GM23338 (cell line): Measurements from ENCODE around the gene MIF. TPM values are rescaled to one million over a fixed set of nuclear protein-coding genes. Genes with fewer than 3 reads are reported as not detected.

Experiments
- ATAC-seq: fragments of 200-7000 bp; cut with Tn5 transposase; 3 replicates; pipeline ENCODE4 v1.9.1; 2020
- DNase-seq: peaks from one replicate; pipeline ENCODE4 v3.0.0-alpha.2; 2015; ENCODE audit warnings: low spot score
- H2AFZ ChIP-seq: fragments of 200-600 bp; sonication (generic); 2 replicates; pipeline ENCODE4 v1.8.0; 2016; ENCODE audit warnings: antibody characterized with exemption, mild to moderate bottlenecking, moderate library complexity
- H3F3A ChIP-seq: fragments of 200-600 bp; sonication (generic); replicated peaks from 2 replicates; pipeline ENCODE4 v1.8.0; 2017; ENCODE audit warnings: antibody characterized with exemption, mixed run types, low read depth
- H3K27ac ChIP-seq: fragments of 200-600 bp; sonication (generic); 2 replicates; pipeline ENCODE4 v1.6.1; 2016; ENCODE audit warnings: low read depth
- H3K27me3 ChIP-seq: fragments of 200-600 bp; sonication (generic); 2 replicates; pipeline ENCODE4 v1.8.0; 2016; ENCODE audit warnings: mild to moderate bottlenecking, mixed run types, moderate library complexity; ENCODE audit not compliant: insufficient read depth
- H3K36me3 ChIP-seq: fragments of 200-600 bp; sonication (generic); 2 replicates; pipeline ENCODE4 v1.8.0; 2016; ENCODE audit warnings: mild to moderate bottlenecking; ENCODE audit not compliant: insufficient read depth
- H3K4me1 ChIP-seq: fragments of 200-600 bp; sonication (generic); 2 replicates; pipeline ENCODE4 v1.8.0; 2016; ENCODE audit warnings: mild to moderate bottlenecking, moderate library complexity; ENCODE audit not compliant: insufficient read depth
- H3K4me2 ChIP-seq: fragments of 200-600 bp; sonication (generic); 2 replicates; pipeline ENCODE4 v1.7.1; 2017; ENCODE audit warnings: mixed run types
- H3K4me3 ChIP-seq: fragments of 200-600 bp; sonication (generic); 2 replicates; pipeline ENCODE4 v1.6.1; 2016; ENCODE audit warnings: mixed run types
- H3K79me2 ChIP-seq: fragments of 200-600 bp; sonication (generic); replicated peaks from 2 replicates; pipeline ENCODE4 v1.8.0; 2017; ENCODE audit warnings: mild to moderate bottlenecking; ENCODE audit not compliant: insufficient read depth
- H3K9me2 ChIP-seq: fragments of 200-600 bp; sonication (generic); 2 replicates; pipeline ENCODE4 v1.8.0; 2017; ENCODE audit not compliant: insufficient read depth
- H4K20me1 ChIP-seq: fragments of 200-600 bp; sonication (generic); replicated peaks from 2 replicates; pipeline ENCODE4 v1.8.0; 2017; ENCODE audit warnings: mild to moderate bottlenecking; ENCODE audit not compliant: insufficient read depth
- H3K27ac Mint-ChIP-seq: 2 replicates; pipeline ENCODE4 v1.8.0; 2020; ENCODE audit warnings: inconsistent platforms, mild to moderate bottlenecking, moderate library complexity, mixed read lengths
- H3K27me3 Mint-ChIP-seq: 3 replicates; pipeline ENCODE4 v1.8.0; 2022; ENCODE audit warnings: low read depth, mild to moderate bottlenecking, moderate library complexity, mixed read lengths, inconsistent platforms; ENCODE audit not compliant: insufficient read depth, poor library complexity
- H3K36me3 Mint-ChIP-seq: 3 replicates; pipeline ENCODE4 v1.8.0; 2021; ENCODE audit warnings: low read depth, mild to moderate bottlenecking, inconsistent platforms, moderate library complexity, mixed read lengths
- H3K4me1 Mint-ChIP-seq: 3 replicates; pipeline ENCODE4 v1.8.0; 2020; ENCODE audit warnings: mild to moderate bottlenecking, inconsistent platforms, mixed read lengths
- H3K4me3 Mint-ChIP-seq: 3 replicates; pipeline ENCODE4 v1.8.0; 2021; ENCODE audit warnings: moderate library complexity, mild to moderate bottlenecking, inconsistent platforms, mixed read lengths
- H3K9me3 Mint-ChIP-seq: 3 replicates; pipeline ENCODE4 v1.8.0; 2020; ENCODE audit warnings: moderate library complexity, mild to moderate bottlenecking, inconsistent platforms, mixed read lengths
- CREB1 ChIP-seq: fragments of 250-450 bp; sonication (Bioruptor Pico); IDR thresholded peaks from 2 replicates; pipeline ENCODE4 v1.5.0; 2020; ENCODE audit warnings: low read depth, mild to moderate bottlenecking, moderate library complexity
- EZH2 ChIP-seq: fragments of 200-600 bp; sonication (generic); IDR thresholded peaks from one replicate; pipeline ENCODE4 v1.8.0; 2017; ENCODE audit warnings: antibody characterized with exemption, mild to moderate bottlenecking, low read depth; ENCODE audit not compliant: unreplicated experiment
- JUNB ChIP-seq: IDR thresholded peaks from one replicate; pipeline ENCODE4 v1.6.1; 2016; ENCODE audit warnings: antibody characterized with exemption; ENCODE audit not compliant: unreplicated experiment
- ZNF331 ChIP-seq: fragments of 250-450 bp; sonication (Bioruptor Pico); IDR thresholded peaks from 2 replicates; pipeline ENCODE4 v1.5.0; 2020; ENCODE audit warnings: low read depth, mild to moderate bottlenecking, moderate library complexity
- polyA plus RNA-seq: library from polyadenylated mRNA; unstranded; fragments of >200 nt; fragmentation: Nextera tagmentation; extraction: Ambion mirVana; gene quantifications from 2 replicates; pipeline ENCODE4 v1.2.1, GENCODE V29; 2016
- total RNA-seq: library from RNA; depleted of rRNA; stranded (reverse); fragments of >200 nt; shearing (Covaris generic); gene quantifications from 2 replicates; pipeline ENCODE4 v1.2.3, GENCODE V29; 2014
- TF ChIP-seq, protein P1 (sequence below): fragments of 250-450 bp; sonication (Bioruptor Pico); IDR thresholded peaks from 2 replicates; pipeline ENCODE4 v1.5.0; 2020; ENCODE audit warnings: mild to moderate bottlenecking, moderate library complexity
- TF ChIP-seq, protein P2 (sequence below): IDR thresholded peaks from 2 replicates; pipeline ENCODE4 v1.6.1; 2016; ENCODE audit warnings: antibody characterized with exemption
- TF ChIP-seq, protein P3 (sequence below), 2 experiments: fragments of 200-600 bp in 1 of 2; sonication (generic) in 1 of 2; conservative IDR thresholded peaks; 2 replicates each; pipeline versions ENCODE4 v1.5.1 to v1.6.1; 2016 to 2017; ENCODE audit warnings: antibody characterized with exemption in 2 of 2, low read depth in 2 of 2, mild to moderate bottlenecking in 2 of 2, moderate library complexity in 1 of 2
- TF ChIP-seq, protein P4 (sequence below): IDR thresholded peaks from one replicate; pipeline ENCODE4 v1.6.1; 2018; ENCODE audit warnings: antibody characterized with exemption; ENCODE audit not compliant: unreplicated experiment

The MIF gene
- total and polyA plus RNA-seq, 2 experiments from 2014 or later, result 800 to 5,205 TPM

DNA sequence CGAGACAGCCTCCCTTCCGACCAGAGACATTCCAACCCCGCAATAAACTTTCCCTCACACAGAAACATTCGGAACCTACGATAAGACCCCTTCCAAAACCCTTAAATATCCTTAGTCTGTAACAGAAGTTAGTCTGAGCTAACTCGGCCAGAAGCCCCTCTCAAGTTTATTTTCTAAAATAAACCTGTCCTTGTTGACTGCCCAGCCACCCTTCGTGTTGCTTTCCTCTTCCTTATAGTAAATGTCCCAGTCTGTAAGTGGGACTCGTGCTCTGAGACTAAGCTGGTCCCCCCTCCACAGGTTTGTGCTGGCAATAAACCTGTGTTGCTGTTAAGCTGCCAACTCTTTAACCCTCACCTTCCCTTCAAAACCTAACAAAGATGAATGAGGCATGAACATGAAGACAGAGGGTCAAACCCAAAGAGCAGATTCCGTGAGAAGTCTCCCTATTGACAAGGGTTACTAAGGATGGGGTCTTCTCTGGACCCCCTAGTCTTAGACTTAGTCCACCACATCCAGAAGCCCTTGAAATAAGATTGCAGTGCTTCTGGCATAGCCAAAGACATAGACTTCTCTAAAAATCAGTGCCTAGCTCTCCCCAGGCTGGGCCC lies 18.2 kb downstream of the MIF start:
- H3K4me1 ChIP-seq, result peaks cover 28% of the 10 kb centered on the region
- H3K9me3 Mint-ChIP-seq, result peaks cover 23% of the 10 kb centered on the region
- H3K27ac ChIP-seq, result no peak overlapping the region
- H3K4me3 Mint-ChIP-seq, result no peak overlapping the region
- H3K4me3 ChIP-seq, result no peak overlapping the region
- peaks cover 32% of the 10 kb centered on the region for H3K4me1 Mint-ChIP-seq
- H2AFZ ChIP-seq, result no peak overlapping the region
- no peaks in the 10 kb centered on the region; the same call in 1 of the 2 replicates for H3K36me3 ChIP-seq
- peaks cover 12% of the 10 kb centered on the region; the same call in 1 of the 2 replicates for H3F3A ChIP-seq
- H3K27me3 ChIP-seq, result no peaks in the 10 kb centered on the region
- no peak overlapping the region for H3K4me2 ChIP-seq
- H3K9me2 ChIP-seq, result peaks cover 4% of the 10 kb centered on the region; the same call in 1 of the 2 replicates
- no peaks in the 10 kb centered on the region for H3K79me2 ChIP-seq
- ATAC-seq, result no peak
- H3K27me3 Mint-ChIP-seq, result peaks cover 10% of the 10 kb centered on the region
- H3K36me3 Mint-ChIP-seq, result peaks cover 7% of the 10 kb centered on the region; the same call in 2 of the 3 replicates
- no peak overlapping the region for H3K27ac Mint-ChIP-seq
- DNase-seq, result no peak
- TF ChIP-seq ZNF331 (CRISPR knock-in tag), result no peak
- TF ChIP-seq, protein P1, sequence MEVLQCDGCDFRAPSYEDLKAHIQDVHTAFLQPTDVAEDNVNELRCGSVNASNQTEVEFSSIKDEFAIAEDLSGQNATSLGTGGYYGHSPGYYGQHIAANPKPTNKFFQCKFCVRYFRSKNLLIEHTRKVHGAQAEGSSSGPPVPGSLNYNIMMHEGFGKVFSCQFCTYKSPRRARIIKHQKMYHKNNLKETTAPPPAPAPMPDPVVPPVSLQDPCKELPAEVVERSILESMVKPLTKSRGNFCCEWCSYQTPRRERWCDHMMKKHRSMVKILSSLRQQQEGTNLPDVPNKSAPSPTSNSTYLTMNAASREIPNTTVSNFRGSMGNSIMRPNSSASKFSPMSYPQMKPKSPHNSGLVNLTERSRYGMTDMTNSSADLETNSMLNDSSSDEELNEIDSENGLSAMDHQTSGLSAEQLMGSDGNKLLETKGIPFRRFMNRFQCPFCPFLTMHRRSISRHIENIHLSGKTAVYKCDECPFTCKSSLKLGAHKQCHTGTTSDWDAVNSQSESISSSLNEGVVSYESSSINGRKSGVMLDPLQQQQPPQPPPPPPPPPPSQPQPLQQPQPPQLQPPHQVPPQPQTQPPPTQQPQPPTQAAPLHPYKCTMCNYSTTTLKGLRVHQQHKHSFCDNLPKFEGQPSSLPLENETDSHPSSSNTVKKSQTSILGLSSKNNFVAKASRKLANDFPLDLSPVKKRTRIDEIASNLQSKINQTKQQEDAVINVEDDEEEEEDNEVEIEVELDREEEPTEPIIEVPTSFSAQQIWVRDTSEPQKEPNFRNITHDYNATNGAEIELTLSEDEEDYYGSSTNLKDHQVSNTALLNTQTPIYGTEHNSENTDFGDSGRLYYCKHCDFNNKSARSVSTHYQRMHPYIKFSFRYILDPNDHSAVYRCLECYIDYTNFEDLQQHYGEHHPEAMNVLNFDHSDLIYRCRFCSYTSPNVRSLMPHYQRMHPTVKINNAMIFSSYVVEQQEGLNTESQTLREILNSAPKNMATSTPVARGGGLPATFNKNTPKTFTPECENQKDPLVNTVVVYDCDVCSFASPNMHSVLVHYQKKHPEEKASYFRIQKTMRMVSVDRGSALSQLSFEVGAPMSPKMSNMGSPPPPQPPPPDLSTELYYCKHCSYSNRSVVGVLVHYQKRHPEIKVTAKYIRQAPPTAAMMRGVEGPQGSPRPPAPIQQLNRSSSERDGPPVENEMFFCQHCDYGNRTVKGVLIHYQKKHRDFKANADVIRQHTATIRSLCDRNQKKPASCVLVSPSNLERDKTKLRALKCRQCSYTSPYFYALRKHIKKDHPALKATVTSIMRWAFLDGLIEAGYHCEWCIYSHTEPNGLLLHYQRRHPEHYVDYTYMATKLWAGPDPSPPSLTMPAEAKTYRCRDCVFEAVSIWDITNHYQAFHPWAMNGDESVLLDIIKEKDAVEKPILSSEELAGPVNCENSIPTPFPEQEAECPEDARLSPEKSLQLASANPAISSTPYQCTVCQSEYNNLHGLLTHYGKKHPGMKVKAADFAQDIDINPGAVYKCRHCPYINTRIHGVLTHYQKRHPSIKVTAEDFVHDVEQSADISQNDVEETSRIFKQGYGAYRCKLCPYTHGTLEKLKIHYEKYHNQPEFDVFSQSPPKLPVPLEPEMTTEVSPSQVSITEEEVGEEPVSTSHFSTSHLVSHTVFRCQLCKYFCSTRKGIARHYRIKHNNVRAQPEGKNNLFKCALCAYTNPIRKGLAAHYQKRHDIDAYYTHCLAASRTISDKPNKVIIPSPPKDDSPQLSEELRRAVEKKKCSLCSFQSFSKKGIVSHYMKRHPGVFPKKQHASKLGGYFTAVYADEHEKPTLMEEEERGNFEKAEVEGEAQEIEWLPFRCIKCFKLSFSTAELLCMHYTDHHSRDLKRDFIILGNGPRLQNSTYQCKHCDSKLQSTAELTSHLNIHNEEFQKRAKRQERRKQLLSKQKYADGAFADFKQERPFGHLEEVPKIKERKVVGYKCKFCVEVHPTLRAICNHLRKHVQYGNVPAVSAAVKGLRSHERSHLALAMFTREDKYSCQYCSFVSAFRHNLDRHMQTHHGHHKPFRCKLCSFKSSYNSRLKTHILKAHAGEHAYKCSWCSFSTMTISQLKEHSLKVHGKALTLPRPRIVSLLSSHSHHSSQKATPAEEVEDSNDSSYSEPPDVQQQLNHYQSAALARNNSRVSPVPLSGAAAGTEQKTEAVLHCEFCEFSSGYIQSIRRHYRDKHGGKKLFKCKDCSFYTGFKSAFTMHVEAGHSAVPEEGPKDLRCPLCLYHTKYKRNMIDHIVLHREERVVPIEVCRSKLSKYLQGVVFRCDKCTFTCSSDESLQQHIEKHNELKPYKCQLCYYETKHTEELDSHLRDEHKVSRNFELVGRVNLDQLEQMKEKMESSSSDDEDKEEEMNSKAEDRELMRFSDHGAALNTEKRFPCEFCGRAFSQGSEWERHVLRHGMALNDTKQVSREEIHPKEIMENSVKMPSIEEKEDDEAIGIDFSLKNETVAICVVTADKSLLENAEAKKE, result no peak
- no peaks in the 10 kb centered on the region for H4K20me1 ChIP-seq

DNA sequence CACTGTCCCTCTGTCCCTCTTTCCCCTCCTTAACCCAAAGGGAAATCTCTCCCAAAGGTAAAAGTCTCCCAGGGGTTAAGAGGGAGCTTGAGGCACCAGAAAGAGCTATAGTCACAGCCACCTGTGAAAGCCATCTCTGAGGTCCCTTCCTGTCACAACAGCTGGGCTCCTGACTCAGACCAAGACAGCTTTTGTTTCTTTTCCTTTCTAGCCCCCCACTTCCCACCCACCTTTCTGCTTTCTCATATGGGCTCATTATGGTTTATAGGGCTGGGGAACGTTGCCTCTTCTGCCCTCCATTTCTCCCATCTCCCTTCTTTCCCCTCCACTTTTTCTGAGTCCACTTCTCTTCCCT lies 19.1 kb downstream of the MIF start:
- H3K4me2 ChIP-seq, result peak overlapping the region; percentile 77
- H3K27ac Mint-ChIP-seq, result peak overlapping the region; percentile 95
- TF ChIP-seq JUNB, result no peak
- TF ChIP-seq, protein P2, sequence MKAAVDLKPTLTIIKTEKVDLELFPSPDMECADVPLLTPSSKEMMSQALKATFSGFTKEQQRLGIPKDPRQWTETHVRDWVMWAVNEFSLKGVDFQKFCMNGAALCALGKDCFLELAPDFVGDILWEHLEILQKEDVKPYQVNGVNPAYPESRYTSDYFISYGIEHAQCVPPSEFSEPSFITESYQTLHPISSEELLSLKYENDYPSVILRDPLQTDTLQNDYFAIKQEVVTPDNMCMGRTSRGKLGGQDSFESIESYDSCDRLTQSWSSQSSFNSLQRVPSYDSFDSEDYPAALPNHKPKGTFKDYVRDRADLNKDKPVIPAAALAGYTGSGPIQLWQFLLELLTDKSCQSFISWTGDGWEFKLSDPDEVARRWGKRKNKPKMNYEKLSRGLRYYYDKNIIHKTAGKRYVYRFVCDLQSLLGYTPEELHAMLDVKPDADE, result no peak
- no peak for TF ChIP-seq ZNF331 (CRISPR knock-in tag)
- TF ChIP-seq, protein P3, sequence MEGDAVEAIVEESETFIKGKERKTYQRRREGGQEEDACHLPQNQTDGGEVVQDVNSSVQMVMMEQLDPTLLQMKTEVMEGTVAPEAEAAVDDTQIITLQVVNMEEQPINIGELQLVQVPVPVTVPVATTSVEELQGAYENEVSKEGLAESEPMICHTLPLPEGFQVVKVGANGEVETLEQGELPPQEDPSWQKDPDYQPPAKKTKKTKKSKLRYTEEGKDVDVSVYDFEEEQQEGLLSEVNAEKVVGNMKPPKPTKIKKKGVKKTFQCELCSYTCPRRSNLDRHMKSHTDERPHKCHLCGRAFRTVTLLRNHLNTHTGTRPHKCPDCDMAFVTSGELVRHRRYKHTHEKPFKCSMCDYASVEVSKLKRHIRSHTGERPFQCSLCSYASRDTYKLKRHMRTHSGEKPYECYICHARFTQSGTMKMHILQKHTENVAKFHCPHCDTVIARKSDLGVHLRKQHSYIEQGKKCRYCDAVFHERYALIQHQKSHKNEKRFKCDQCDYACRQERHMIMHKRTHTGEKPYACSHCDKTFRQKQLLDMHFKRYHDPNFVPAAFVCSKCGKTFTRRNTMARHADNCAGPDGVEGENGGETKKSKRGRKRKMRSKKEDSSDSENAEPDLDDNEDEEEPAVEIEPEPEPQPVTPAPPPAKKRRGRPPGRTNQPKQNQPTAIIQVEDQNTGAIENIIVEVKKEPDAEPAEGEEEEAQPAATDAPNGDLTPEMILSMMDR (conservative IDR thresholded peaks at IDR 0.05; ENCODE audit: low read depth in 2 of 2), result no peak
- no peak for TF ChIP-seq EZH2
- no peak for TF ChIP-seq CREB1
- TF ChIP-seq, protein P4, sequence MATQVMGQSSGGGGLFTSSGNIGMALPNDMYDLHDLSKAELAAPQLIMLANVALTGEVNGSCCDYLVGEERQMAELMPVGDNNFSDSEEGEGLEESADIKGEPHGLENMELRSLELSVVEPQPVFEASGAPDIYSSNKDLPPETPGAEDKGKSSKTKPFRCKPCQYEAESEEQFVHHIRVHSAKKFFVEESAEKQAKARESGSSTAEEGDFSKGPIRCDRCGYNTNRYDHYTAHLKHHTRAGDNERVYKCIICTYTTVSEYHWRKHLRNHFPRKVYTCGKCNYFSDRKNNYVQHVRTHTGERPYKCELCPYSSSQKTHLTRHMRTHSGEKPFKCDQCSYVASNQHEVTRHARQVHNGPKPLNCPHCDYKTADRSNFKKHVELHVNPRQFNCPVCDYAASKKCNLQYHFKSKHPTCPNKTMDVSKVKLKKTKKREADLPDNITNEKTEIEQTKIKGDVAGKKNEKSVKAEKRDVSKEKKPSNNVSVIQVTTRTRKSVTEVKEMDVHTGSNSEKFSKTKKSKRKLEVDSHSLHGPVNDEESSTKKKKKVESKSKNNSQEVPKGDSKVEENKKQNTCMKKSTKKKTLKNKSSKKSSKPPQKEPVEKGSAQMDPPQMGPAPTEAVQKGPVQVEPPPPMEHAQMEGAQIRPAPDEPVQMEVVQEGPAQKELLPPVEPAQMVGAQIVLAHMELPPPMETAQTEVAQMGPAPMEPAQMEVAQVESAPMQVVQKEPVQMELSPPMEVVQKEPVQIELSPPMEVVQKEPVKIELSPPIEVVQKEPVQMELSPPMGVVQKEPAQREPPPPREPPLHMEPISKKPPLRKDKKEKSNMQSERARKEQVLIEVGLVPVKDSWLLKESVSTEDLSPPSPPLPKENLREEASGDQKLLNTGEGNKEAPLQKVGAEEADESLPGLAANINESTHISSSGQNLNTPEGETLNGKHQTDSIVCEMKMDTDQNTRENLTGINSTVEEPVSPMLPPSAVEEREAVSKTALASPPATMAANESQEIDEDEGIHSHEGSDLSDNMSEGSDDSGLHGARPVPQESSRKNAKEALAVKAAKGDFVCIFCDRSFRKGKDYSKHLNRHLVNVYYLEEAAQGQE, result no peak

More for the DNA sequence above, 19.1 kb downstream of the MIF start:
- Mint-ChIP-seq H3K27me3 (peaks cover 10% of the 10 kb centered on the region), H3K4me1 (peaks cover 23% of the 10 kb centered on the region), H3K4me3 (peak overlapping the region; percentile 79), H3K36me3 (peaks cover 7% of the 10 kb centered on the region; the same call in 2 of the 3 replicates), H3K9me3 (peaks cover 23% of the 10 kb centered on the region)
- Histone ChIP-seq H3K9me2 (peaks cover 4% of the 10 kb centered on the region; the same call in 1 of the 2 replicates), H3K27me3 (no peaks in the 10 kb centered on the region), H3K36me3 (no peaks in the 10 kb centered on the region; the same call in 1 of the 2 replicates), H3K4me3 (peak overlapping the region; percentile 53), H2AFZ (0 out of 2 replicates have a peak overlapping the region, but pooled peaks have one; percentile 7), H4K20me1 (no peaks in the 10 kb centered on the region), H3K27ac (peak overlapping the region; percentile 92), H3F3A (peaks cover 12% of the 10 kb centered on the region; the same call in 1 of the 2 replicates), H3K4me1 (peaks cover 21% of the 10 kb centered on the region), H3K79me2 (no peaks in the 10 kb centered on the region)
- DNase-seq (no peak), ATAC-seq (no peak)
